Measurements from ENCODE around the gene UBE2D2. TPM values are rescaled to one million over a fixed set of nuclear protein-coding genes. Genes with fewer than 3 reads are reported as not detected.

The UBE2D2 gene
- total and polyA plus RNA-seq, 2 of the 13 experiments (the other 11 are each of a cell fraction or from before 2014, with no cell fraction given): 79.1 to 109 TPM

GRCh38 chr5:139669662-139670368, 108.7 kb downstream of the UBE2D2 start (continued):
- TF ChIP-seq ZSCAN30 (CRISPR knock-in tag; IDR thresholded peaks at IDR 0.05) (no peak), AHDC1 (CRISPR knock-in tag; IDR thresholded peaks at IDR 0.05; ENCODE audit: borderline replicate concordance) (peak; percentile 36; the same call in 1 of the 2 replicates), ZGPAT (CRISPR knock-in tag; IDR thresholded peaks at IDR 0.05) (peak; percentile 61; the same call in 1 of the 2 replicates), PHF21A (CRISPR knock-in tag; IDR thresholded peaks at IDR 0.05) (peak; percentile 63), ZNF574 (CRISPR knock-in tag; IDR thresholded peaks at IDR 0.05) (peak; percentile 39; the same call in 1 of the 2 replicates), FOXK1 (CRISPR knock-in tag; IDR thresholded peaks at IDR 0.05; ENCODE audit: borderline replicate concordance, low read depth) (no peak), ZNF891 (CRISPR knock-in tag; IDR thresholded peaks at IDR 0.05) (0 out of 2 replicates have a peak, but pooled peaks have one; percentile 40), ZNF878 (CRISPR knock-in tag; IDR thresholded peaks at IDR 0.05) (no peak), ZNF687 (CRISPR knock-in tag; IDR thresholded peaks at IDR 0.05) (peak; percentile 91), ELF3 (CRISPR knock-in tag; IDR thresholded peaks at IDR 0.05) (peak; percentile 41; the same call in 1 of the 2 replicates)
